Fibroblast of the aortic adventitia (primary cell): ENCODE results near the gene CD1C. TPM values are rescaled to one million over a fixed set of nuclear protein-coding genes. Genes with fewer than 3 reads are reported as not detected.

Source experiments
- DNase-seq: peaks from one replicate; pipeline ENCODE4 v3.0.0-alpha.2; 2010; ENCODE audit warnings: low read depth
- H3K4me3 ChIP-seq: 2 replicates; pipeline ENCODE4 v1.5.1; 2011; ENCODE audit warnings: low read depth, mild to moderate bottlenecking, control low read depth, low read length, moderate library complexity
- CTCF ChIP-seq: IDR thresholded peaks from 2 replicates; pipeline ENCODE4 v1.5.1; 2011; ENCODE audit warnings: mild to moderate bottlenecking, low read length, control low read depth, inconsistent platforms; ENCODE audit not compliant: insufficient read depth
- total RNA-seq: library from RNA; depleted of rRNA; stranded (reverse); fragments of >200 nt; gene quantifications from 2 replicates; pipeline ENCODE4 v1.2.3, GENCODE V29; 2012; ENCODE audit warnings: low replicate concordance

The CD1C gene
- total RNA-seq, 1 donor: not detected

GRCh38 chr1:158327481-158327880 is 37.8 kb downstream of the CD1C start:
- no peak for TF ChIP-seq CTCF
- no peak for DNase-seq
- no peak overlapping the region for H3K4me3 ChIP-seq

GRCh38 chr1:158328426-158328825 is 38.7 kb downstream of the CD1C start:
- TF ChIP-seq CTCF: no peak
- no peak for DNase-seq
- H3K4me3 ChIP-seq: no peak overlapping the region

GRCh38 chr1:158329300-158329699 is 39.6 kb downstream of the CD1C start:
- no peak for TF ChIP-seq CTCF
- H3K4me3 ChIP-seq: no peak overlapping the region
- no peak for DNase-seq

- no peak for TF ChIP-seq CTCF
- no peak overlapping the region for H3K4me3 ChIP-seq
- DNase-seq: no peak
Measured at GRCh38 chr1:158329733-158330132, 40.0 kb downstream of the CD1C start.

GRCh38 chr1:158330391-158331105 is 40.8 kb downstream of the CD1C start:
- DNase-seq: no peak
- no peak overlapping the region for H3K4me3 ChIP-seq
- no peak for TF ChIP-seq CTCF

GRCh38 chr1:158331106-158331425 is 41.3 kb downstream of the CD1C start:
- no peak for TF ChIP-seq CTCF
- no peak for DNase-seq
- no peak overlapping the region for H3K4me3 ChIP-seq

GRCh38 chr1:158331481-158332150 is 41.9 kb downstream of the CD1C start, which contains the start of gene CD1B:
CD1B (minus strand) TSS chr1:158331531; CDS start chr1:158331423, 108 bp downstream.
- H3K4me3 ChIP-seq: no peak within 1 kb of the TSS
- no peak for DNase-seq
- no peak for TF ChIP-seq CTCF
